Activated CD4-positive, alpha-beta memory T cell treated with anti-CD3 and anti-CD28 coated beads, Interleukin-2, amount 10 ng/mL, durations not matched to agents 7 days and 5 days (primary cell): ENCODE data around the gene TOMM34. TPM values are rescaled to one million over a fixed set of nuclear protein-coding genes. Genes with fewer than 3 reads are reported as not detected.

Source experiments
- CTCF ChIA-PET: fragments of 350-600 bp; sonication (Branson Sonifier 250); formaldehyde crosslinking; loops from one replicate; lab custom pipeline; 2021; ENCODE audit warnings: antibody characterized with exemption, inconsistent platforms; lab: Charles Lee
- POLR2A ChIA-PET: fragments of 350-600 bp; sonication (Branson Sonifier 250); formaldehyde crosslinking; loops from one replicate; lab custom pipeline; 2021; ENCODE audit warnings: antibody characterized with exemption; lab: Charles Lee
- DNase-seq: peaks from one replicate; pipeline ENCODE4 v3.0.0-alpha.2; 2020
- H3K27ac Mint-ChIP-seq: one replicate; pipeline ENCODE4 v1.8.0; 2021; ENCODE audit warnings: mild to moderate bottlenecking, mixed read lengths
- H3K27me3 Mint-ChIP-seq: one replicate; pipeline ENCODE4 v1.8.0; 2021; ENCODE audit warnings: mixed read lengths
- H3K36me3 Mint-ChIP-seq: one replicate; pipeline ENCODE4 v1.8.0; 2021; ENCODE audit warnings: low read depth, mixed read lengths
- H3K4me1 Mint-ChIP-seq: one replicate; pipeline ENCODE4 v1.8.0; 2021; ENCODE audit warnings: mixed read lengths
- H3K4me3 Mint-ChIP-seq: one replicate; pipeline ENCODE4 v1.8.0; 2021; ENCODE audit warnings: mild to moderate bottlenecking, mixed read lengths
- H3K9me3 Mint-ChIP-seq: one replicate; pipeline ENCODE4 v1.8.0; 2021; ENCODE audit warnings: mixed read lengths
- total RNA-seq, 2 experiments: library from RNA; stranded (reverse); gene quantifications; one replicate each; pipeline ENCODE4 v1.2.3, GENCODE V29; 2021

TOMM34 gene
- total RNA-seq, 2 experiments from 2014 or later: 16.0 to 16.4 TPM

- no peaks in the 10 kb centered on the region for H3K27me3 Mint-ChIP-seq
- ChIA-PET POLR2A (interaction anchor here (0.9 to 1.5 kb wide), 2 partner anchors 9 to 16 kb away, joined by 3 to 5 read pairs; no protein-coding TSS in a partner anchor), CTCF (interaction anchor here (1.0 kb wide), 1 partner anchor 9 kb away, joined by 3 read pairs; the partner anchor contains the start of gene PABPC1L)
- no peak overlapping the region for H3K27ac Mint-ChIP-seq
- no peak for DNase-seq
- peaks cover 33% of the 10 kb centered on the region for H3K36me3 Mint-ChIP-seq
- H3K4me3 Mint-ChIP-seq: no peak overlapping the region
- peaks cover 15% of the 10 kb centered on the region for H3K4me1 Mint-ChIP-seq
- no peaks in the 10 kb centered on the region for H3K9me3 Mint-ChIP-seq
These were observed 41.9 kb downstream of the TOMM34 start for GRCh38 chr20:44918342-44918741.

- H3K9me3 Mint-ChIP-seq: no peaks in the 10 kb centered on the region
- H3K4me3 Mint-ChIP-seq: no peak overlapping the region
- H3K27me3 Mint-ChIP-seq: no peaks in the 10 kb centered on the region
- H3K36me3 Mint-ChIP-seq: peaks cover 41% of the 10 kb centered on the region
- CTCF ChIA-PET: interaction anchor here (1.0 kb wide), 1 partner anchor 8 kb away, joined by 3 read pairs; the partner anchor contains the start of gene PABPC1L
- POLR2A ChIA-PET: interaction anchor here (0.9 kb wide), 1 partner anchor 15 kb away, joined by 3 read pairs; no protein-coding TSS in a partner anchor
- peaks cover 17% of the 10 kb centered on the region for H3K4me1 Mint-ChIP-seq
- H3K27ac Mint-ChIP-seq: no peak overlapping the region
- no peak for DNase-seq
These were observed 42.8 kb downstream of the TOMM34 start for GRCh38 chr20:44917399-44917798.

GRCh38 chr20:44916586-44916985 lies 43.6 kb downstream of the TOMM34 start:
- CTCF ChIA-PET: no interaction called here
- no peaks in the 10 kb centered on the region for H3K27me3 Mint-ChIP-seq
- H3K27ac Mint-ChIP-seq: no peak overlapping the region
- no peaks in the 10 kb centered on the region for H3K9me3 Mint-ChIP-seq
- peaks cover 39% of the 10 kb centered on the region for H3K36me3 Mint-ChIP-seq
- no peak overlapping the region for H3K4me3 Mint-ChIP-seq
- POLR2A ChIA-PET: no interaction called here
- peaks cover 22% of the 10 kb centered on the region for H3K4me1 Mint-ChIP-seq
- DNase-seq: no peak

DNA sequence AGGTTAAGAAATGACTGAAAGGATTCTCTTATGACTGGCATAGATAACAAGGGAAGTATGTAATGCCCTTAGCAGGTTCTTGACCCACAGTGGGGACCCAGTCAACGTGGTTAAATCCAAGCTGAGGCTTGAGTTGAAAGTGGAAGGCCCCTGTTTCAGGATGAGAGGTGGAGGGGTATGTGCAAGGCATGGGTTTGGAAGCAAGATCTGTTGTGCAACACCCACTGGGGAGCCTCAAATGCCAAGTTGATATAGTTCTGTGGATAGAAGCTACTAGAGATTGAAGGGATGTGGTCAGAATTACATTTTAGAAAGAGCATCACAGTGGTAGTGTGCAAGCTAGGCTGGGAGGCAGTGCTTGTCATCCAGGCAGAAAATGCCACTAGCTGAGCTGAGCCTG lies 45.3 kb downstream of the TOMM34 start:
- POLR2A ChIA-PET: interaction anchor here (0.7 kb wide), 1 partner anchor 52 kb away, joined by 3 read pairs; the partner anchor contains the start of gene STK4
- H3K4me3 Mint-ChIP-seq: no peak overlapping the region
- no peak for DNase-seq
- H3K27ac Mint-ChIP-seq: peak overlapping the region; percentile 65
- H3K9me3 Mint-ChIP-seq: no peaks in the 10 kb centered on the region
- peaks cover 39% of the 10 kb centered on the region for H3K36me3 Mint-ChIP-seq
- CTCF ChIA-PET: no interaction called here
- peaks cover 36% of the 10 kb centered on the region for H3K4me1 Mint-ChIP-seq
- H3K27me3 Mint-ChIP-seq: no peaks in the 10 kb centered on the region

GRCh38 chr20:44912189-44912588 lies 48.0 kb downstream of the TOMM34 start:
- H3K9me3 Mint-ChIP-seq: no peaks in the 10 kb centered on the region
- no peaks in the 10 kb centered on the region for H3K27me3 Mint-ChIP-seq
- peaks cover 46% of the 10 kb centered on the region for H3K4me1 Mint-ChIP-seq
- H3K27ac Mint-ChIP-seq: no peak overlapping the region
- peaks cover 47% of the 10 kb centered on the region for H3K36me3 Mint-ChIP-seq
- ChIA-PET POLR2A (no interaction called here), CTCF (no interaction called here)
- H3K4me3 Mint-ChIP-seq: no peak overlapping the region
- DNase-seq: no peak

DNA sequence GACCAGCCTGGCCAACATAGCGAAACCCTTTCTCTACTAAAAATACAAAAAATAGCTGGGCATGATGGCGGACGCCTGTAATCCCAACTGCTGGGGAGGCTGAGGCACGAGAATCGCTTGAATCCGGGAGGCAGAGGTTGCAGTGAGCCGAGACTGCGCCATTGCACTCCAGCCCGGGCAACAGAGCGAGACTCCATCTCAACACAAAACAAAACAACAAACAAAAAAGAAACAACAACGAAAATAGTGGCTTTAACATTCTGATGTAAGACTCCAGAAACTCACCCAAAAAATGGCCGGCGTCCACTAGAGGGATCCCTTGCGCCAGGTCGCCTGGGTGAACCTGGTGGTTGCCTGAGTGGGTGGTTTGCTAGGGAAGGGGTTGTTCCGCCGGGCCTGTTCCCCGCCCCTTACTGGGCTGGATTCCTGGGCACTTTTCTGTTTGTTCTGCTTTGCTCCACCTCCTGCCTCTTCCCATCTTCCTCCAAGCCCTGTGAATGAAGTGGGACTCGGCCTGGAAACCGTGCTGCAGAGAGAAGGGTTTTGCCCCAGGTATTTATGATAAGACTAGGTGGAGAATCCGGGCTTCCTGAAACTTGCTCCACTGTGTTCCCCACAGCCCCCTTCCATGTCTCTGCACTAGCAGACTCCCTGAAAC lies 48.8 kb downstream of the TOMM34 start:
- Mint-ChIP-seq H3K9me3 (no peaks in the 10 kb centered on the region), H3K27ac (peak overlapping the region; percentile 47), H3K4me1 (peaks cover 46% of the 10 kb centered on the region), H3K27me3 (no peaks in the 10 kb centered on the region), H3K36me3 (peaks cover 48% of the 10 kb centered on the region), H3K4me3 (peak overlapping the region; percentile 67)
- peak; percentile 70 for DNase-seq
- POLR2A ChIA-PET: no interaction called here
- CTCF ChIA-PET: interaction anchor here (0.6 to 1.3 kb wide), 2 partner anchors 60 to 383 kb away, joined by 3 to 4 read pairs; no protein-coding TSS in a partner anchor

- DNase-seq: no peak
- no peaks in the 10 kb centered on the region for H3K27me3 Mint-ChIP-seq
- ChIA-PET CTCF (interaction anchor here (0.6 to 1.3 kb wide), 3 partner anchors 23 to 384 kb away, joined by 3 to 4 read pairs (median 3); no protein-coding TSS in a partner anchor), POLR2A (interaction anchor here (1.4 to 1.7 kb wide), 2 partner anchors 55 to 86 kb away, joined by 4 read pairs; no protein-coding TSS in a partner anchor)
- peak overlapping the region; percentile 85 for H3K4me3 Mint-ChIP-seq
- H3K36me3 Mint-ChIP-seq: peaks cover 53% of the 10 kb centered on the region
- H3K27ac Mint-ChIP-seq: peak overlapping the region; percentile 59
- peaks cover 47% of the 10 kb centered on the region for H3K4me1 Mint-ChIP-seq
- no peaks in the 10 kb centered on the region for H3K9me3 Mint-ChIP-seq
These were observed 49.4 kb downstream of the TOMM34 start for GRCh38 chr20:44910690-44911262.

- Mint-ChIP-seq H3K9me3 (no peaks in the 10 kb centered on the region), H3K27ac (peak within 1 kb of the TSS; percentile 59), H3K4me1 (peaks cover 45% of the 10 kb centered on the region), H3K27me3 (no peaks in the 10 kb centered on the region), H3K36me3 (peaks cover 58% of the 10 kb centered on the region), H3K4me3 (peak within 1 kb of the TSS; percentile 85)
- DNase-seq: peak; percentile 76
- ChIA-PET CTCF (interaction anchor here (0.6 to 1.4 kb wide), 7 partner anchors 8 to 385 kb away, joined by 3 to 6 read pairs (median 3); no protein-coding TSS in a partner anchor), POLR2A (interaction anchor here (0.6 to 3.7 kb wide), 13 partner anchors 9 to 86 kb away, joined by 3 to 19 read pairs (median 4); partner anchors contain the start of gene YWHAB)
These were observed 50.1 kb downstream of the TOMM34 start, which contains the start of gene PABPC1L for GRCh38 chr20:44909872-44910689. Gene PABPC1L (plus strand): TSS chr20:44910060. CDS start chr20:44910144, 84 bp downstream.

- no peaks in the 10 kb centered on the region for H3K9me3 Mint-ChIP-seq
- peak overlapping the region; percentile 85 for H3K4me3 Mint-ChIP-seq
- CTCF ChIA-PET: interaction anchor here (0.6 to 1.4 kb wide), 6 partner anchors 9 to 187 kb away, joined by 3 to 6 read pairs (median 3); no protein-coding TSS in a partner anchor
- H3K4me1 Mint-ChIP-seq: peaks cover 37% of the 10 kb centered on the region
- DNase-seq: no peak
- H3K27ac Mint-ChIP-seq: peak overlapping the region; percentile 56
- POLR2A ChIA-PET: interaction anchor here (0.6 to 3.7 kb wide), 13 partner anchors 8 to 87 kb away, joined by 3 to 19 read pairs (median 4); partner anchors contain the start of gene YWHAB
- no peaks in the 10 kb centered on the region for H3K27me3 Mint-ChIP-seq
- peaks cover 57% of the 10 kb centered on the region for H3K36me3 Mint-ChIP-seq
These were observed 51.0 kb downstream of the TOMM34 start for GRCh38 chr20:44908987-44909871.

DNA sequence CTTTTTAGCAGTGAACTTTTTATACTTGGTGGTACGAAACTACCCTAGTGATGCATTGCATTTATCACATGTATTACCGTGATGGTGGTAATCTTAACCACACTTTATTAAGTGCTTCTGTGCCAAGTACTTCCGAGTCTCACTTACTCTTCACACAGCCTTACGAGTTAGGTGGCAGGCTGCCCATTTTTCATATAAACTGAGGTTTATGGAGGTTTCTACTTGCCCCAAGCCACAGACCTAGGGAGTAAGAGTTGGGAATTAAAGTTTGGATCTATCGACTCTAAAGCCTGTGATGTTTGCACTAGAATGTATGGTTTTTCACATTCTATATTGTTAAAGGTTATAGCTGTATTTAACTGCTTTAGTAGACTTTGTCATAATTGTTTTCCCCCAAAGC lies 55.8 kb downstream of the TOMM34 start:
- no peak overlapping the region for H3K4me3 Mint-ChIP-seq
- H3K27ac Mint-ChIP-seq: no peak overlapping the region
- H3K27me3 Mint-ChIP-seq: no peaks in the 10 kb centered on the region
- POLR2A ChIA-PET: interaction anchor here (2.1 kb wide), 1 partner anchor 19 kb away, joined by 5 read pairs; the partner anchor contains the start of gene YWHAB
- H3K36me3 Mint-ChIP-seq: peaks cover 80% of the 10 kb centered on the region
- peaks cover 33% of the 10 kb centered on the region for H3K4me1 Mint-ChIP-seq
- no peak for DNase-seq
- CTCF ChIA-PET: interaction anchor here (0.5 kb wide), 1 partner anchor 759 kb away, joined by 3 read pairs; no protein-coding TSS in a partner anchor
- no peaks in the 10 kb centered on the region for H3K9me3 Mint-ChIP-seq

- ChIA-PET POLR2A (interaction anchor here (1.1 to 1.7 kb wide), 3 partner anchors 9 to 16 kb away, joined by 3 to 4 read pairs (median 3); no protein-coding TSS in a partner anchor), CTCF (interaction anchor here (1.4 to 1.6 kb wide), 2 partner anchors 14 to 217 kb away, joined by 3 to 7 read pairs; no protein-coding TSS in a partner anchor)
- DNase-seq: no peak
- Mint-ChIP-seq H3K27ac (no peak overlapping the region), H3K36me3 (peaks cover 78% of the 10 kb centered on the region), H3K4me1 (peaks cover 44% of the 10 kb centered on the region), H3K27me3 (no peaks in the 10 kb centered on the region), H3K4me3 (no peak overlapping the region), H3K9me3 (no peaks in the 10 kb centered on the region)
These were observed 58.2 kb downstream of the TOMM34 start for GRCh38 chr20:44901974-44902373.
